Endothelial cell of umbilical vein (primary cell): ENCODE results near the gene PRSS53. TPM values are rescaled to one million over a fixed set of nuclear protein-coding genes. Genes with fewer than 3 reads are reported as not detected.

Experiments
- BruUV-seq: library from RNA; stranded (reverse); fragments of 400-500 nt; replicated peaks from 2 replicates; lab custom pipeline; 2021; lab: Mats Ljungman, UMichigan
- CTCF ChIA-PET: fragments of 300-600, 350-600 bp; sonication (Branson Sonifier 250); formaldehyde crosslinking; loops from one replicate; lab custom pipeline; 2021; ENCODE audit warnings: antibody characterized with exemption, inconsistent platforms; lab: Charles Lee
- POLR2A ChIA-PET: fragments of 300-600, 350-600 bp; sonication (Branson Sonifier 250); formaldehyde crosslinking; loops from one replicate; lab custom pipeline; 2021; ENCODE audit warnings: antibody characterized with exemption, inconsistent platforms; lab: Charles Lee
- DNase-seq: peaks from one replicate; pipeline ENCODE4 v3.0.0-alpha.2; 2011; ENCODE audit warnings: low read depth, low spot score
- FAIRE-seq: peaks from 2 replicates; lab custom pipeline; 2011; peaks lifted over from hg19 to GRCh38; lab: Jason Lieb, UNC
- H2AFZ ChIP-seq: 2 replicates; pipeline ENCODE4 v1.6.0; 2012; ENCODE audit warnings: low read depth, low read length, control low read depth, inconsistent platforms
- H3K27ac ChIP-seq: 2 replicates; pipeline ENCODE4 v1.5.1; 2011; ENCODE audit warnings: low read depth, mild to moderate bottlenecking, control low read depth, low read length, moderate library complexity; ENCODE audit not compliant: insufficient read depth
- H3K27me3 ChIP-seq, 2 experiments: 2 replicates each; pipeline versions ENCODE4 v1.6.0 to v1.6.1; 2011; ENCODE audit warnings: low read length in 2 of 2, mixed read lengths in 1 of 2; ENCODE audit not compliant: control insufficient read depth in 2 of 2, insufficient read depth in 2 of 2
- H3K36me3 ChIP-seq, 2 experiments: 2 replicates in 1 of 2; 3 replicates in 1 of 2; pipeline ENCODE4 v1.5.1; 2011; ENCODE audit warnings: low read length in 2 of 2, mild to moderate bottlenecking in 1 of 2, moderate library complexity in 1 of 2; ENCODE audit not compliant: control insufficient read depth in 2 of 2, insufficient read depth in 2 of 2; ENCODE audit errors: extremely low read depth in 1 of 2
- H3K4me1 ChIP-seq: 3 replicates; pipeline ENCODE4 v1.5.1; 2011; ENCODE audit warnings: mild to moderate bottlenecking, low read length; ENCODE audit not compliant: control insufficient read depth, insufficient read depth; ENCODE audit errors: extremely low read depth
- H3K4me2 ChIP-seq: 2 replicates; pipeline ENCODE4 v1.6.1; 2011; ENCODE audit warnings: low read length, control low read depth, mixed read lengths; ENCODE audit not compliant: insufficient read depth
- H3K4me3 ChIP-seq, 3 experiments: fragments of 200-600 bp in 1 of 3; sonication (generic), shearing (Covaris generic) in 1 of 3; replicated peaks in 1 of 3; 2 replicates each; pipeline ENCODE4 v1.5.1; 2011 to 2016; ENCODE audit warnings: control low read depth in 3 of 3, low read length in 3 of 3, mild to moderate bottlenecking in 2 of 3, inconsistent platforms in 1 of 3, low read depth in 1 of 3, moderate library complexity in 1 of 3; ENCODE audit not compliant: insufficient read depth in 1 of 3
- H3K79me2 ChIP-seq: 2 replicates; pipeline ENCODE4 v1.6.0; 2012; ENCODE audit warnings: low read length, inconsistent platforms; ENCODE audit not compliant: control insufficient read depth, insufficient read depth
- H3K9ac ChIP-seq: replicated peaks from 2 replicates; pipeline ENCODE3; 2011; ENCODE audit warnings: low read length, control low read depth; ENCODE audit not compliant: insufficient read depth; ENCODE audit errors: extremely low read depth
- H3K9me1 ChIP-seq: replicated peaks from 3 replicates; pipeline ENCODE4 v1.6.0; 2011; ENCODE audit warnings: mild to moderate bottlenecking, low read length; ENCODE audit not compliant: control insufficient read depth, insufficient read depth; ENCODE audit errors: extremely low read depth
- H3K9me3 ChIP-seq: replicated peaks from 2 replicates; pipeline ENCODE4 v1.5.1; 2012; ENCODE audit warnings: low read length, inconsistent platforms; ENCODE audit not compliant: control insufficient read depth, insufficient read depth
- H4K20me1 ChIP-seq: replicated peaks from 2 replicates; pipeline ENCODE3; 2011; ENCODE audit warnings: mild to moderate bottlenecking, low read length; ENCODE audit not compliant: control insufficient read depth, insufficient read depth; ENCODE audit errors: extremely low read depth
- EZH2 ChIP-seq: IDR thresholded peaks from 2 replicates; pipeline ENCODE4 v1.6.1; 2012; ENCODE audit warnings: borderline replicate concordance, low read depth, mild to moderate bottlenecking, moderate library complexity, low read length, inconsistent platforms; ENCODE audit not compliant: severe bottlenecking
- FOS ChIP-seq: IDR thresholded peaks from 2 replicates; pipeline ENCODE4 v1.6.1; 2011; ENCODE audit warnings: mild to moderate bottlenecking, low read length, moderate library complexity, borderline replicate concordance; ENCODE audit not compliant: insufficient read depth
- GATA2 ChIP-seq: IDR thresholded peaks from 2 replicates; pipeline ENCODE4 v1.7.0; 2011; ENCODE audit warnings: low read depth, mild to moderate bottlenecking, moderate library complexity, mixed read lengths, low read length; ENCODE audit not compliant: insufficient read length, insufficient read depth
- JUN ChIP-seq: IDR thresholded peaks from 2 replicates; pipeline ENCODE4 v1.6.1; 2011; ENCODE audit warnings: borderline replicate concordance, low read depth; ENCODE audit not compliant: insufficient read length, insufficient read depth
- MAX ChIP-seq: IDR thresholded peaks from 2 replicates; pipeline ENCODE4 v1.6.1; 2011; ENCODE audit not compliant: insufficient read depth, insufficient read length
- MYC ChIP-seq: IDR thresholded peaks from one replicate; pipeline ENCODE4 v1.6.1; 2011; ENCODE audit warnings: mild to moderate bottlenecking, low read depth, low read length
- POLR2A ChIP-seq: IDR thresholded peaks from 2 replicates; pipeline ENCODE4 v1.6.1; 2012; ENCODE audit warnings: low read depth, mild to moderate bottlenecking, control low read depth, low read length
- POLR2AphosphoS5 ChIP-seq: IDR thresholded peaks from 2 replicates; pipeline ENCODE4 v1.6.1; 2012; ENCODE audit warnings: low read depth, mild to moderate bottlenecking, control low read depth, low read length, moderate library complexity; ENCODE audit not compliant: insufficient read depth
- dilution Hi-C: fragments of 300-500 bp; cut with MboI; formaldehyde crosslinking; loops from one replicate; pipeline ENCODE4 v1.15.0; 2019; ENCODE audit warnings: low sequenced_read_pairs; ENCODE audit not compliant: extremely low pct_ligation_motif_present
- intact Hi-C: fragments of 100-400 bp; cut with micrococcal nuclease; formaldehyde crosslinking; loops from one replicate; pipeline ENCODE4 v1.10.0; 2022
- polyA plus RNA-seq, 4 experiments: library from polyadenylated mRNA; depleted of rRNA in 3 of 4; stranded (reverse) in 3 of 4; unstranded in 1 of 4; fragments of >200 nt; gene quantifications; 2 replicates each; pipeline versions ENCODE4 v1.2.1 to v1.2.3, GENCODE V29; 2011 to 2012; ENCODE audit warnings: missing spikeins in 1 of 4
- total RNA-seq: library from RNA; stranded (reverse); gene quantifications from 2 replicates; pipeline ENCODE4 v1.2.3, GENCODE V29; 2021
- TF ChIP-seq, protein P1 (sequence below), 2 donors: IDR thresholded peaks; 1 replicate in 1 of 2; 2 replicates in 1 of 2; pipeline ENCODE4 v1.5.1; 2011; ENCODE audit warnings: low read length in 2 of 2, mild to moderate bottlenecking in 2 of 2, moderate library complexity in 2 of 2, control low read depth in 1 of 2, inconsistent platforms in 1 of 2, low read depth in 1 of 2; ENCODE audit not compliant: insufficient read depth in 1 of 2; ENCODE audit errors: extremely low read depth in 1 of 2

PRSS53 gene
- total and polyA plus RNA-seq, 2 donors (not counting 3 experiments of a cell fraction or from before 2014, with no cell fraction given) = 2.8 to 3.5 TPM

- Histone ChIP-seq H3K4me1 (no peaks in the 10 kb centered on the region), H3K27ac (no peak overlapping the region), H3K79me2 (no peaks in the 10 kb centered on the region), H3K9ac (no peak overlapping the region), H3K36me3 (peaks cover 0 to 9% of the 10 kb centered on the region in 2 experiments), H3K9me1 (no peaks in the 10 kb centered on the region), H2AFZ (no peak overlapping the region), H3K4me3 (no peak overlapping the region), H3K27me3 (no peaks in the 10 kb centered on the region), H3K9me3 (no peaks in the 10 kb centered on the region), H3K4me2 (no peak overlapping the region), H4K20me1 (no peaks in the 10 kb centered on the region)
- dilution Hi-C loops (no loop called here), intact Hi-C loops (no loop called here)
- ChIA-PET POLR2A (no interaction called here), CTCF (interaction anchor here (2.4 kb wide), 1 partner anchor 9 kb away, joined by 8 read pairs; no protein-coding TSS in a partner anchor)
- DNase-seq = no peak
- no TSS peak for BruUV-seq
- no peak for FAIRE-seq
- TF ChIP-seq MYC (no peak), JUN (no peak), GATA2 (no peak), FOS (no peak), MAX (no peak), EZH2 (no peak), POLR2A (no peak), POLR2AphosphoS5 (no peak)
- TF ChIP-seq, protein P1, sequence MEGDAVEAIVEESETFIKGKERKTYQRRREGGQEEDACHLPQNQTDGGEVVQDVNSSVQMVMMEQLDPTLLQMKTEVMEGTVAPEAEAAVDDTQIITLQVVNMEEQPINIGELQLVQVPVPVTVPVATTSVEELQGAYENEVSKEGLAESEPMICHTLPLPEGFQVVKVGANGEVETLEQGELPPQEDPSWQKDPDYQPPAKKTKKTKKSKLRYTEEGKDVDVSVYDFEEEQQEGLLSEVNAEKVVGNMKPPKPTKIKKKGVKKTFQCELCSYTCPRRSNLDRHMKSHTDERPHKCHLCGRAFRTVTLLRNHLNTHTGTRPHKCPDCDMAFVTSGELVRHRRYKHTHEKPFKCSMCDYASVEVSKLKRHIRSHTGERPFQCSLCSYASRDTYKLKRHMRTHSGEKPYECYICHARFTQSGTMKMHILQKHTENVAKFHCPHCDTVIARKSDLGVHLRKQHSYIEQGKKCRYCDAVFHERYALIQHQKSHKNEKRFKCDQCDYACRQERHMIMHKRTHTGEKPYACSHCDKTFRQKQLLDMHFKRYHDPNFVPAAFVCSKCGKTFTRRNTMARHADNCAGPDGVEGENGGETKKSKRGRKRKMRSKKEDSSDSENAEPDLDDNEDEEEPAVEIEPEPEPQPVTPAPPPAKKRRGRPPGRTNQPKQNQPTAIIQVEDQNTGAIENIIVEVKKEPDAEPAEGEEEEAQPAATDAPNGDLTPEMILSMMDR (IDR thresholded peaks at IDR 0.05; ENCODE audit: extremely low read depth in 1 of 2, insufficient read depth in 1 of 2, low read depth in 1 of 2, low read length in 2 of 2) = no peak
These were observed 44.3 kb upstream of the PRSS53 start for GRCh38 chr16:31133046-31133501.
